K562 (cell line): Measurements from ENCODE around the gene DRGX. TPM values are rescaled to one million over a fixed set of nuclear protein-coding genes. Genes with fewer than 3 reads are reported as not detected.
A peak's percentile ranks its signal among the peaks of the same experiment; 100 is the strongest.

Experiments used
- ATAC-seq: fragments of 200-7000 bp; cut with Tn5 transposase; 3 replicates; pipeline ENCODE4 v1.9.1; 2020; ENCODE audit warnings: moderate library complexity
- BruUV-seq: library from RNA; stranded (reverse); fragments of 400-500 nt; replicated peaks from 2 replicates; lab custom pipeline; 2021; lab: Mats Ljungman, UMichigan
- CTCF ChIA-PET: fragments of 300-600 bp; formaldehyde crosslinking; extraction: SDS; loops from one replicate; lab custom pipeline; 2021; ENCODE audit warnings: low intra/inter-chr PET ratio; lab: Yijun Ruan, JAX
- POLR2A ChIA-PET: fragments of 300-600, 350-650 bp; sonication (Branson Sonifier 250); formaldehyde crosslinking; extraction: SDS; loops from one replicate; lab custom pipeline; 2021; ENCODE audit warnings: antibody characterized with exemption, inconsistent platforms; lab: Yijun Ruan, JAX
- DNase-seq, 4 experiments: peaks; one replicate each; pipeline versions ENCODE4 v3.0.0 to v3.0.0-alpha.2; 2011 to 2018; ENCODE audit warnings: low spot score in 3 of 4, mixed read lengths in 3 of 4; ENCODE audit errors: extremely low read depth in 1 of 4
- FAIRE-seq: peaks from 2 replicates; lab custom pipeline; 2011; peaks lifted over from hg19 to GRCh38; lab: Jason Lieb, UNC
- H2AFZ ChIP-seq: 2 replicates; pipeline ENCODE4 v1.6.0; 2011; ENCODE audit warnings: low read depth, low read length, control low read depth, inconsistent platforms
- H3K27ac ChIP-seq: fragments of 200-600 bp; 3 replicates; pipeline ENCODE4 v1.8.0; 2011; ENCODE audit warnings: low read depth, mild to moderate bottlenecking, control low read depth, inconsistent platforms, low read length, moderate library complexity, mixed read lengths; ENCODE audit errors: extremely low read depth
- H3K27me3 ChIP-seq, 2 experiments: fragments of 300-600 bp in 1 of 2; 2 replicates in 1 of 2; 3 replicates in 1 of 2; pipeline versions ENCODE4 v1.6.0 to v1.8.0; 2011; ENCODE audit warnings: inconsistent platforms in 2 of 2, low read length in 2 of 2, mild to moderate bottlenecking in 1 of 2, mixed read lengths in 1 of 2, moderate library complexity in 1 of 2; ENCODE audit not compliant: control insufficient read depth in 2 of 2, insufficient read depth in 2 of 2
- H3K36me3 ChIP-seq: fragments of 300-600 bp; 3 replicates; pipeline ENCODE4 v1.8.0; 2011; ENCODE audit warnings: mild to moderate bottlenecking, low read length, inconsistent platforms; ENCODE audit not compliant: control insufficient read depth, insufficient read depth
- H3K4me1 ChIP-seq, 2 experiments: fragments of 200-600 bp in 1 of 2; replicated peaks in 1 of 2; 2 replicates in 1 of 2; 3 replicates in 1 of 2; pipeline versions ENCODE4 v1.5.1 to v1.8.0; 2011; ENCODE audit warnings: inconsistent platforms in 2 of 2, low read length in 2 of 2, mild to moderate bottlenecking in 1 of 2, mixed read lengths in 1 of 2, moderate library complexity in 1 of 2; ENCODE audit not compliant: control insufficient read depth in 2 of 2, insufficient read depth in 2 of 2
- H3K4me2 ChIP-seq: 2 replicates; pipeline ENCODE4 v1.6.1; 2011; ENCODE audit warnings: low read length, control low read depth, inconsistent platforms, mixed read lengths; ENCODE audit not compliant: insufficient read depth
- H3K4me3 ChIP-seq: fragments of 200-600 bp; sonication (generic), shearing (Covaris generic); 2 replicates; pipeline ENCODE4 v1.5.1; 2016; ENCODE audit warnings: control low read depth, inconsistent platforms
- H3K79me2 ChIP-seq: fragments of 200-600 bp; 3 replicates; pipeline ENCODE4 v1.8.0; 2011; ENCODE audit warnings: low read length, inconsistent platforms; ENCODE audit not compliant: control insufficient read depth, insufficient read depth
- H3K9ac ChIP-seq, 2 experiments: 2 replicates each; pipeline versions ENCODE4 v1.6.0 to v1.6.1; 2011; ENCODE audit warnings: low read depth in 2 of 2, low read length in 2 of 2, control low read depth in 1 of 2, inconsistent platforms in 1 of 2, mild to moderate bottlenecking in 1 of 2, mixed read lengths in 1 of 2; ENCODE audit not compliant: insufficient read depth in 1 of 2
- H3K9me1 ChIP-seq: one replicate; pipeline ENCODE4 v1.6.0; 2011; ENCODE audit warnings: inconsistent platforms, mild to moderate bottlenecking, low read length, moderate library complexity; ENCODE audit not compliant: control insufficient read depth, insufficient read depth
- H3K9me3 ChIP-seq: replicated peaks from 2 replicates; pipeline ENCODE4 v1.5.1; 2011; ENCODE audit warnings: low read depth, low read length, inconsistent platforms; ENCODE audit not compliant: control insufficient read depth, insufficient read depth
- H4K20me1 ChIP-seq: replicated peaks from 2 replicates; pipeline ENCODE4 v1.6.1; 2011; ENCODE audit warnings: low read length, inconsistent platforms, mixed read lengths; ENCODE audit not compliant: control insufficient read depth, insufficient read depth
- NR1H2 ChIP-seq: sonication (generic); formaldehyde crosslinking; IDR thresholded peaks from 2 replicates; pipeline ENCODE4 v1.4.0; 2020; ENCODE audit warnings: mild to moderate bottlenecking, missing genetic modification reagents
- POLR2G ChIP-seq: fragments of 200-400 bp; formaldehyde crosslinking; IDR thresholded peaks from 2 replicates; pipeline ENCODE4 v1.6.1; 2017; ENCODE audit warnings: low read depth, mild to moderate bottlenecking, antibody characterized with exemption, low read length, moderate library complexity
- TCF7 ChIP-seq: sonication (generic); IDR thresholded peaks from 2 replicates; pipeline ENCODE4 v1.6.1; 2016; ENCODE audit warnings: antibody characterized with exemption, borderline replicate concordance
- WGBS: fragments of 100-300 bp; shearing (Covaris generic); methylation state at CpG from one replicate; pipeline ENCODE4 v1.1.6; 2016; ENCODE audit warnings: low coverage, mixed read lengths; ENCODE audit not compliant: insufficient coverage; ENCODE audit errors: missing lambda C conversion rate; 5-methylcytosine and 5-hydroxymethylcytosine counted together
- in situ Hi-C: fragments of 300-500 bp; cut with MboI; formaldehyde crosslinking; loops from 4 replicates; pipeline ENCODE4 v1.15.0; 2018; ENCODE audit warnings: inconsistent platforms, mixed read lengths
- intact Hi-C: fragments of 100-400 bp; cut with micrococcal nuclease; formaldehyde crosslinking; loops from 2 replicates; pipeline ENCODE4 v1.14.2; 2022
- polyA plus RNA-seq, 8 experiments: library from polyadenylated mRNA; depleted of rRNA in 4 of 8; stranded (reverse) in 5 of 8; unstranded in 3 of 8; fragments of >200 nt; fragmentation: Nextera tagmentation in 2 of 8; fragmentation: Illumina TruSeq in 1 of 8; extraction: Ambion mirVana in 2 of 8; extraction: Trizol in 1 of 8; gene quantifications; 2 replicates each; pipeline versions ENCODE4 v1.2.1 to v1.2.3, GENCODE V29; 2011 to 2014; ENCODE audit warnings: inconsistent platforms in 1 of 8, missing spikeins in 1 of 8
- total RNA-seq, 7 experiments: library from RNA; depleted of rRNA in 6 of 7; stranded (reverse); fragments of >200 nt in 6 of 7; fragmentation: Illumina TruSeq in 2 of 7; extraction: Trizol in 2 of 7; gene quantifications; 2 replicates each; pipeline versions ENCODE4 v1.2.1 to v1.2.3, GENCODE V29; 2011 to 2021; ENCODE audit warnings: low replicate concordance in 1 of 7
- TF ChIP-seq, protein P1 (sequence below): fragments of 450-650 bp; formaldehyde crosslinking; IDR thresholded peaks from 2 replicates; pipeline ENCODE4 v1.4.0; 2022; ENCODE audit warnings: missing genetic modification characterization
- TF ChIP-seq, protein P2 (sequence below): sonication (generic); formaldehyde crosslinking; IDR thresholded peaks from 2 replicates; pipeline ENCODE4 v1.8.0; 2022; ENCODE audit warnings: mild to moderate bottlenecking, missing genetic modification reagents

Gene DRGX
- total and polyA plus RNA-seq, 9 of the 15 experiments (the other 6 are each of a cell fraction or from before 2014, with no cell fraction given): not detected

DNA sequence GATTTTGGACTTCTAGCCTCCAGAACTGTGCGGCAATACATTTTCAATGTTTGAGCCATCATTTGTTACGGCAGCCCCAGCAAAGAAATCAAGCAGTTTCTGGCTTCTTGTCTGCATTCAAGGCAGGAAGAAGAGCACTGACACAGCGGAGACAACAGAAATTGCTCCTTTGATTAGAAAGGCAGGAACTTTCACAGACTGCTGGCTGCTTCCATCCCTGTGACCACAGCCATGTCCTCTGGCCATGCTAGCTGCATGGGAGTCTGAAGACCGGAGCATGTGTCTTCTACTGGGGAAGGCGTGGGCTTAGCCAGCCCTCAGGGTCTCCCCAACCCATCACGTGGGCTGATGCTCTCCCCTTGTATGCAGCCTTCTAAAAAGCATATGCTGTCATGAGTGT is 77.9 kb downstream of the DRGX start:
- intact Hi-C loops (no loop called here), in situ Hi-C loops (no loop called here)
- no peaks in the 10 kb centered on the region for H3K27me3 ChIP-seq
- H3K9me3 ChIP-seq: no peaks in the 10 kb centered on the region
- H4K20me1 ChIP-seq: no peaks in the 10 kb centered on the region
- no peak for ATAC-seq
- no peaks in the 10 kb centered on the region for H3K9me1 ChIP-seq
- no peaks in the 10 kb centered on the region for H3K79me2 ChIP-seq
- no peak overlapping the region for H3K4me3 ChIP-seq
- DNase-seq: no peak
- peak overlapping the region in 1 of 2 experiments; percentile 47; a peak in 1 of 4 replicates for H3K9ac ChIP-seq
- H3K36me3 ChIP-seq: peaks cover 16% of the 10 kb centered on the region; the same call in 2 of the 3 replicates
- CTCF ChIA-PET: no interaction called here
- no peak overlapping the region for H3K27ac ChIP-seq
- POLR2A ChIA-PET: interaction anchor here (0.7 kb wide), 1 partner anchor 334 kb away, joined by 3 read pairs; no protein-coding TSS in a partner anchor
- 65% methylated on average over 6 of the region's 6 CpGs for WGBS
- no peak for FAIRE-seq
- no peak overlapping the region for H2AFZ ChIP-seq
- BruUV-seq: no TSS peak
- TF ChIP-seq POLR2G (no peak), NR1H2 (CRISPR knock-in tag) (no peak), TCF7 (no peak)
- TF ChIP-seq, protein P1, sequence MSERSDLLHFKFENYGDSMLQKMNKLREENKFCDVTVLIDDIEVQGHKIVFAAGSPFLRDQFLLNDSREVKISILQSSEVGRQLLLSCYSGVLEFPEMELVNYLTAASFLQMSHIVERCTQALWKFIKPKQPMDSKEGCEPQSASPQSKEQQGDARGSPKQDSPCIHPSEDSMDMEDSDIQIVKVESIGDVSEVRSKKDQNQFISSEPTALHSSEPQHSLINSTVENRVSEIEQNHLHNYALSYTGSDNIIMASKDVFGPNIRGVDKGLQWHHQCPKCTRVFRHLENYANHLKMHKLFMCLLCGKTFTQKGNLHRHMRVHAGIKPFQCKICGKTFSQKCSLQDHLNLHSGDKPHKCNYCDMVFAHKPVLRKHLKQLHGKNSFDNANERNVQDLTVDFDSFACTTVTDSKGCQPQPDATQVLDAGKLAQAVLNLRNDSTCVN (CRISPR knock-in tag): no peak
- TF ChIP-seq, protein P2, sequence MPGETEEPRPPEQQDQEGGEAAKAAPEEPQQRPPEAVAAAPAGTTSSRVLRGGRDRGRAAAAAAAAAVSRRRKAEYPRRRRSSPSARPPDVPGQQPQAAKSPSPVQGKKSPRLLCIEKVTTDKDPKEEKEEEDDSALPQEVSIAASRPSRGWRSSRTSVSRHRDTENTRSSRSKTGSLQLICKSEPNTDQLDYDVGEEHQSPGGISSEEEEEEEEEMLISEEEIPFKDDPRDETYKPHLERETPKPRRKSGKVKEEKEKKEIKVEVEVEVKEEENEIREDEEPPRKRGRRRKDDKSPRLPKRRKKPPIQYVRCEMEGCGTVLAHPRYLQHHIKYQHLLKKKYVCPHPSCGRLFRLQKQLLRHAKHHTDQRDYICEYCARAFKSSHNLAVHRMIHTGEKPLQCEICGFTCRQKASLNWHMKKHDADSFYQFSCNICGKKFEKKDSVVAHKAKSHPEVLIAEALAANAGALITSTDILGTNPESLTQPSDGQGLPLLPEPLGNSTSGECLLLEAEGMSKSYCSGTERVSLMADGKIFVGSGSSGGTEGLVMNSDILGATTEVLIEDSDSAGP (CRISPR knock-in tag): no peak
- peaks cover 0 to 3% of the 10 kb centered on the region in 2 experiments; a peak in 1 of 5 replicates for H3K4me1 ChIP-seq
- no peak overlapping the region for H3K4me2 ChIP-seq
